Esophagus squamous epithelium (tissue), 4 donors: ENCODE measurements around the gene ATP2C1.

Experiments
- CTCF ChIP-seq, 6 experiments: fragments of 450-650 bp in 4 of 6; fragments of 200-600 bp in 2 of 6; sonication (generic) in 2 of 6; IDR thresholded peaks; one replicate each; pipeline ENCODE4 v1.5.1; 2016 to 2019; ENCODE audit warnings: antibody characterized with exemption in 6 of 6, mild to moderate bottlenecking in 4 of 6, moderate library complexity in 4 of 6
- POLR2A ChIP-seq, 4 donors: fragments of 450-650 bp; IDR thresholded peaks; one replicate each; pipeline ENCODE4 v1.6.1; 2017; ENCODE audit warnings: antibody characterized with exemption in 4 of 4, mild to moderate bottlenecking in 4 of 4, moderate library complexity in 3 of 4

- TF ChIP-seq CTCF (IDR thresholded peaks at IDR 0.05) (no peak), POLR2A (IDR thresholded peaks at IDR 0.05) (no peak)
Measured at GRCh38 chr3:130955481-130955880, 61.6 kb downstream of the ATP2C1 start.
